SK-N-MC (cell line): ENCODE measurements around the gene UBE3A.

Source experiments
- EZH2 ChIP-seq: fragments of 200-600 bp; sonication (generic); IDR thresholded peaks from one replicate; pipeline ENCODE4 v1.6.1; 2017; ENCODE audit warnings: antibody characterized with exemption
- POLR2AphosphoS5 ChIP-seq: IDR thresholded peaks from 2 replicates; pipeline ENCODE4 v1.6.1; 2012; ENCODE audit warnings: mild to moderate bottlenecking, low read depth, low read length, borderline replicate concordance

DNA sequence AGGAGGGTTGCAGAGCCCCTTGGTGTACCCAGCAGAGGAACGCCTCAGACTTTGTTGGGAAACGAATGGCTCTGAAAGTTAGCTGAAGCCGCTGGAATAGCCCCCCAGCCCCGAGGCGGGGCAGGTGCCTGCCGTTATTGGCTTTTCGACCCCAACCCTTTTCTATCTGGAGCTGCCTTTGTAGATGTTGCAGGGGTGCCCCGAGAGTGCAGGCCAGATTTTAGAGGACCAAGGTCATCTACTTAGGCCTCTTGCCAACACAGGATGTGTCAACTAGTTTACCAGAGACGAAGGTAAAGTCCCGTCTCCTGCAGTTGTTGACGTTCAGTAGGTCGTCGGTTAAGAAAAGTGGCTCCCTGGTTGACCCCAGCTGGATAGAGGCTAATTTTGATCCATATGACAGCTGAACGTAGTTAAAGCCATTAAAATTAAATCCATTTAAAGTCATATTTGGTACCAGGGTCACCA, 579 bp upstream of the UBE3A start:
- TF ChIP-seq EZH2 (no peak), POLR2AphosphoS5 (no peak)
